HL-60/S4 treated with retinoic acid at 250 ng/mL for 4 days and 3 days (cell line): ENCODE data around the gene NISCH.

ENCODE experiments used
- in situ Hi-C: fragments of 300-500 bp; cut with MboI; formaldehyde crosslinking; loops from 2 replicates; pipeline ENCODE4 v1.7.0; 2022; ENCODE audit warnings: low sequenced_read_pairs

NISCH gene

GRCh38 chr3:52435246-52436101 lies 19.9 kb upstream of the NISCH start:
- in situ Hi-C loops: no loop called here

DNA sequence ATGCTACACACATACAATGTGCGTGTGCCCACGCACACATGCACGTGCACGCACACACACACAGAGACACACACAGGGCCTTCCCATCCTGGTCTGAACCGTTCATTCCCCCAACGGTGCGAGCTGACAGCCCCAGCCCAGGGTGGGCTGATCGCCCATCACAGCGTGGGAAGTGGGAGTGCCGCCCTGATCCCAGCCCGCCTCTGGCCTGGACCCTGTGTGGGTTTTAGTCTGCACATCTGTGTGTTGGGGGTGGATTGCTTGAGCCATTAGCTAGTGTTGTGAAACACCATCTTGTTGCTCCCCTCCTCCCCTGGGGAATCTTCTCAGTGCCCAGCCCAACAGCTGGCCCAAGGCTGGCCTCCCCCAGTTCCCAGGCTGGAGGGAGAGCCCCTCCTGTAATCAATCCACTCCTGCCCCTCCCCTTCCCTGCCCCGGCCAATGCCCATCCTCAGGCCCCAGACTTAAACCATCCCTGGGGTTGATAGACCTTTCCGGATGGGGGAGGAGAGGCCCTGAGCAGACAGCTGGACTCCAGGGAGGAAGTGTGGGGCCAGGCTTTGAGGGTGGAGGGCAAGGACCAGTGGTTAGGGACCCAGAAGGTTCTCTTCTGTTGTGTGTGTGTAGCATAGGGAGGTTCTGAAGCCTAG lies 18.8 kb upstream of the NISCH start:
- in situ Hi-C loops: no loop called here

DNA sequence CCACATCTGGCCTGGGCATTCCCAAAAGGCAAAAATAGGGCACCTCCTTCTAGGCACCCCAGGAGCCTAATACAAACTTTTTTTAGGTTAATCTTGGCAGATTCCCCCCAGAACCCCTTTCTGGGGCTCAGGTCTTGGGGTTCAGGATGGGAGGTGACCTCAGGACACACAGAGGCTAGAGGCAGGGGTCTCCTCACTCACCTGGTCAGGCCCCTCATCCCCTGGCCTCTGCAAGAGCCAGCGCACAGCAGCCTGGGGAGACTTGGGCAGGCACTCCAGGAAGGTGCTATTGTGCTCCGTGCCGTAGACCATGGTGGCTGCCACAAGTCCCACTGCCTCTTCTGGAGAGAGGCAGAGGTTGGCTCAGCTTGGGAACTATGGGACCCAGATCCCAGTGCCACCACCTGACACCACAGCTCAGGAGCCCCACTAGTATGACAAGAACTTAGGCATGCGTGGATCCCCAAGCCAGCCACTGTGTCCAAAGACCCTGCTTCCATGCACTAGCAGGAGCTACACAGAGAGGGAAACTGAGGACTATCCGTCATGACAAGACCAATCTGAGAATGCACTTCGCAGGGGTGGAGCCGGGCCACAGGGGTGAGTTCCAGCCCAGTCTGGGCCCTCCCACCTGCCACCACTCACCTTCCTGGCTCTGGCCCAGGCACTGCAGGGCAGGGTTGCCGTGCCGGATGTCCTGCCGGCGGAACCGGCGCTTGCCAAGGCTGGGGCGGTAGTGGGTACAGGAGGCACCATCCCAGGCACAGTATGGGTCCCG lies 17.9 kb upstream of the NISCH start:
- in situ Hi-C loops: no loop called here

- in situ Hi-C loops: no loop called here
Observed at GRCh38 chr3:52438104-52438376, 17.4 kb upstream of the NISCH start.

- in situ Hi-C loops: no loop called here
Observed at GRCh38 chr3:52438579-52439425, 16.6 kb upstream of the NISCH start.

DNA sequence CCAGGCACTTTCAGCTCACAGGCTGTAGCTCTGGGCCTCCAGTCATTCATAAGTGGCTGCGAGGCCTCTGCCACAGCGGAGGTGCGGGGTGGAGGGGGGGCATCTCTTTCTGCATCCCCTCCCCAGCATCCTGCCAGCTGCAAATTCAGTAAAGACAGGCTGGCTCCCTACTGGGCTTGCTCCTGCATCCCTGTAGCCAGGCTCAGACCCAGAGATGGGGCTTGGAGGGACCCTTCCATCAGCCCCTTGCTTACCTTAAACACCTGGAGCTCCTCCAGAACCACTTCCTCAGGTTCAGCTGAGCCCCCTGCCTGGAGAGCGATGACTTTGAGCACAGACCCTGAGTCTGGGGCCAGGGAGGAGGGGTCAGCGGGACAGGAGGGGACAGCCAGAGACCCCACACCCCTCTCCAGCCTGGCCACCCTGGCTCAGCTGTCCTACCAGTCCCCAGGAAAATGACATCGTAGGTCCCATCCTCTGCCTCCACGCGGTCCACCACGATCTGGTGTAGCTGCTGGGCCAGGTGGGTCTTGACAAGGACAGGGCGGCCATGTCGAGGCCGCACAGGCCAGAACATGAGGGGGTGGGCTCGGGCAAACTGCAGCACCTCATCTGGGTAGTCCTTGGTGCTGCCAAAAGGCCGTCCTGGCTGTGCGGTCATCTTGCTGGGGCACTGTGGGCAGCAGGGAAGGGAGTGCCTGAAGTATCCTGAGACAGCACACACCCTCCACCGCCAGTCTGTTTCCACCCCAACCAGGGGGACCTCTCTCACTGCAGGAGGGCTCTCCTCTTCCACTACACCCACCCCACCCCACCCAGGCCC lies 15.8 kb upstream of the NISCH start:
- in situ Hi-C loops: no loop called here

- in situ Hi-C loops: no loop called here
Observed at GRCh38 chr3:52440249-52440551, 15.2 kb upstream of the NISCH start.

GRCh38 chr3:52440671-52441070 lies 14.7 kb upstream of the NISCH start:
- in situ Hi-C loops: no loop called here

DNA sequence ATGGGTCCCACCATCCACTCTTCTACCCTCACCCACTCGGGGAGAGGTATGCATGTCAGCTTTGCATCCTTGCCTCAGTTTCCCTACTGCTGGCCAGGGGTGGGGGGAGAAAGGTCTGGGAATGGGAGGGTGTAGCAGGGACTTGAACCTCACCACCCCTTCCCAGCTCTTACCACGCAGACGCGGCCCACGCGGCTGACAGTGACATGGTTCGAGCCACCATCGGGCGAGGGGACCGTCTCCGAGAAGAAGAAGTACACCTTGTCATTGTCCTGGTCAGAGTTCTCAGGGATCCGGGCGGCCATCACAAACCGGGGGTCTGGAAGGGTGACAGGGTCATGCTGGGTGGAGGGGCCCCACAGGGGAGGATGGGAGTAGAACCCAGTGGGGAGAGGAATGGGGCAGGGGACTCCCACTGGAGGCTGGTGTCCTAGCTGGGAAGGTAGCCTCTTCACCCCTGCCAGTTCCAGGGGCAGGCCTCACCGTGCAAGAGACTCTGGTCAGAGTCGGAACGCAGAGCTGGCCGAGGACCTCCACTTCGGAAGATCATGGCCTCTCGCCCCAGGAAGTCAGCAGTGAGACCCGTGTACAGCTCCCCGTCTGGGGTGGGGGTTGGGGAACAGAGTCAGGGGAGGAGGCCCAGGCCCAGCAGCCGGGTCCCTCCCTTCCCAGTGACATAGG lies 14.2 kb upstream of the NISCH start:
- in situ Hi-C loops: no loop called here

GRCh38 chr3:52441772-52442332 lies 13.6 kb upstream of the NISCH start:
- in situ Hi-C loops: no loop called here

GRCh38 chr3:52442409-52443267 lies 12.8 kb upstream of the NISCH start:
- in situ Hi-C loops: no loop called here

DNA sequence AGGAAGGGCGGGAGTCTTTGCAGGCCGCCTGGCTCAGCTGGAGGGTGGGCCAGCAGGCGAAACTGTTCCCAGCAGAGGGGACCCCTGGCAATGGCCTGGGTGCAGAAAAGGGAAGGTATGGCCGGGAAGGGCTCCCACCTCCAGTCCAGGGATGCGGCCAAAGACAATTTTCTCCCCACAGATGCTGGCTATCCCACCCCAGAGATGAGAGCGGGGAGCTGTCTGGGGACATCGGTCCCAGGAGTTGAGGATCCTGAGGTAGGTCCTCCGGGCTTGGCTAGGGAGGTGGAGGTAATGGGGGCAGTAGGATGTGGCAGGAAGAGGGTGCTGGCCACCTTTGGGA lies 12.2 kb upstream of the NISCH start:
- in situ Hi-C loops: no loop called here

DNA sequence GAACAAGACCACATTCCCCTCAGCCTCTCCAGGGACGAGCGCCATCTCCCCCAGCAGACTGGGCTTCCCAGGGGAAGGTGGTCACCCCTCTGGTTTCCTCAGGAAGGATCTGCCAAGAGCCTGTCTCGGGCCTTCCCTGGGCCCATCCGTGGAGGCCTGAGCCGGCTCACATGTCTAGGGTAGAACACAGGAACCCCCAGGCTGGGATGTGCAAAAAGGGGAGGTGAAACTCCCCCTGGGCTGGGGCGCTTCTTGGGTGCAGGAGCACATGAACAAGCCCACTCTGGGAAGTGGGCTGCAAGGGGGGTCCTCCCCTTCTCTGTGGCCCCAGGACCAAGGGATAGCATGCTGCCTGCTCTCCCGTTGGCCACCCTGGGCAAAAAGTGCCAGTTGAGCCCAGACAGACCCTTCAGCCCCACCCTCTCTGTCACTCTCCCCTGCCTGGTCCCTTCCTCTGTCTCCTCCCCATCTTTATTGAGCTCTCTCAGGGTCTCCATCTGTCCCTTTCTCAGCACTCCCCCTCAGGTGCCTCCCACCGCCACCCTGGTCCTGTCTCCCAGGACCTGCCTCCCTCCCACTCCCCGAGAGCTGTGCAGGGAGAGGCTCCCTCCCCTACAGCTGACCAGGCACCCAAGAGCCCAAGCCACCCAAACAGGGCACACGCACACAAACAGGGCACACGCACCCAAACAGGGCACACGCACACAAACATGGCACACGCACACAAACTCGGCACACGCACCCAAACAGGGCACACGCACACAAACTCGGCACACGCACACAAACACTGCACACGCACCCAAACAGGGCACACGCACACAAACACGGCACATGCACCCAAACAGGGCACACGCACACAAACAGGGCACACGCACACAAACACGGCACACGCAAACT lies 11.4 kb upstream of the NISCH start:
- in situ Hi-C loops: no loop called here

DNA sequence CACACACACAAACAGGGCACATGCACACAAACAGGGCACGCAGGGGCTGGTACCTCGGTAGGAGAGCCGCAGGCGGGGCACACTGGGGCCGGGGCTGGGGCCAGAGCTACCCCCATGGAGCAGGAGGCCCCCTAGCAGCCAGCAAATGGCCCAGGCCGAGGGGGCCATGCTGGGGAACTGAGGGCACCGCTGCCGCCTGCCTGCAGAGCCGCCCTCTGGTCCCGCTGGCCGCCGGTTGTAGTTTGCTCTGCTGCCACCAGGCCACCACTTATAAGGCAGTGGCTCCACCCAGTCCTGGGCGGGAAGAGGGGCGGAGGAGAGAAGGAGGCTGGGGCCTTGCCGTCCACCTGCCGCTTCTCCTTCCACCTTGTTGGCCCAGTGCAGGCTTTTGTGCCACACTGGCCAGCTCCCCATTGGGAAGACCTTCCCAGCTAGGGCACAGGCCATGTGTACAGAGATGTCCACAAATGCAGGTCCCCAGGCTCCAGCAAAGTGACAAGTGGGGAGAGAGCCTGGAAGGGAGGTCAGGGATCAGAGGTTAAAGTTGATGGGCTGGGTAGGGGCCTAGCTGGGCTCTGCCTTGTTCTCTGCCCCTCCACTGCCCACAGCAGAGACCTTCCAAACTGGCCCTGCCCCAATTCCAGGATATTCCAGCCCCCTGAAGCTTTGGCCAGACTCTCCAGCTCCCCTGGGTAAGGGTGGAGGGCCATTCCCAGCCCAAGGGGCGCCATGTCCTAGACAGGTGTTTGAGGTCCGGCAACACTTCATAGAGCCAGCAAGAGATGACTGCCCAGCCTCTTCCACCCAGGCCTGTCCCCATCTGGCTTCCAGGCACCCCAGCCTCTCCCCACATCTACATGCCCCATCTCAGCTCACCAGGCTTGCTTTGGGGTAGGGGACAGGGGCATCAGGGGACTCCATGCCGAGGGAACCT lies 10.3 kb upstream of the NISCH start, which contains the start of gene SEMA3G:
Gene SEMA3G, minus strand, starts transcription at position 244 of the 934 bp plus-strand sequence. Its CDS starts 76 bp downstream, at position 168.
- in situ Hi-C loops: no loop called here

- in situ Hi-C loops: no loop called here
Observed at GRCh38 chr3:52446042-52446441, 9.4 kb upstream of the NISCH start.
